ENCODE results near the gene GNB1.
A peak's percentile ranks its signal among the peaks of the same experiment; 100 is the strongest.
"Not testable (repeated sequence)": the region's sequence is repeated elsewhere in the genome, so short reads cannot be mapped to it uniquely, and the experiment has no call there.

GNB1 gene

GRCh38 chr1:1890506-1891348 is at the start of gene GNB1:
Gene GNB1, minus strand, starts transcription at chr1:1891087. Its CDS starts 65,634 bp downstream, at chr1:1825453.
- DNase-seq (ENCODE audit: low read depth in 2 of 2) = peak; percentile 70 to 78

GRCh38 chr1:1940123-1940425 is 49.2 kb upstream of the GNB1 start:
- no peak for DNase-seq (ENCODE audit: low read depth in 2 of 2)

DNA sequence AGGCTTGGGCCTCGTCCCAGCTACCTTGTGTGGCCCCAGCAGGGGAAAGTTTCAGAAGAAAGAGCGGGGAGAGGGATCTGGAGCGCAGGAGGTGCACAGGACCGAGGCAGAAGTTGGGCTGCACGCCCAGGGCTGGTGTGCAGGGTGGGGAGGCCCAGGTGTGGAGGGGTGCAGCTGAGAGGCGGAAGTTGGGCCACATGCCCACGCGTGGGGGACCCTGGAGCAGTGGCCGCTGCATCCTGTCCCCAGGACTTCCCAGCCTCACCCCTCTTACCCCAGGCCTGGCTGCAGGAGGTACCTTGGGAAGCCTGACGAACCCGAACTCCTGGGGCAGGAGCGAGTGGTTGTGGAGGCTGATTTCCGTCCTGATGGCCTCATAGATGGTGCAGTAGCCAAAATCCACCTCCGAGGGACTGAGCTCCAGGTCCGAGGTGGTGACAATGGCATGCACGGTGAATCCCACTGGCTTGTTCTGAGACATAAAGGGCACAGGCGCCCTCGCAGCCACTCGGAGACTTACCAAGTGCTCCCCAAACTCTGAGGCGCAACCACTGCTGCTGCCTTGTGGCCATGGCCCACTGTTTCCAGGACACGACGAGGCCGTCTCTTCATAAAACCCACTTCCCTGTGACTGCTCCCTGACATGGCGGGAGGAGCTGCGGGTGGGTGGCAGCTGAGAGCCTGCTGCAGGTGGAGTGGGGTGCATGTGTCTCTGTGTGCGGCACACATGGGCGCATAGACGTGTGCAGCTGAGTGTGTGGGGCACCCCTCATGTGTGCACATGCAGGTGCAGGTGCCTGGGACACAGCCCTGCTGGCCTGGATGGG is 48.6 kb upstream of the GNB1 start:
- DNase-seq (ENCODE audit: low read depth in 2 of 2) = no peak

DNA sequence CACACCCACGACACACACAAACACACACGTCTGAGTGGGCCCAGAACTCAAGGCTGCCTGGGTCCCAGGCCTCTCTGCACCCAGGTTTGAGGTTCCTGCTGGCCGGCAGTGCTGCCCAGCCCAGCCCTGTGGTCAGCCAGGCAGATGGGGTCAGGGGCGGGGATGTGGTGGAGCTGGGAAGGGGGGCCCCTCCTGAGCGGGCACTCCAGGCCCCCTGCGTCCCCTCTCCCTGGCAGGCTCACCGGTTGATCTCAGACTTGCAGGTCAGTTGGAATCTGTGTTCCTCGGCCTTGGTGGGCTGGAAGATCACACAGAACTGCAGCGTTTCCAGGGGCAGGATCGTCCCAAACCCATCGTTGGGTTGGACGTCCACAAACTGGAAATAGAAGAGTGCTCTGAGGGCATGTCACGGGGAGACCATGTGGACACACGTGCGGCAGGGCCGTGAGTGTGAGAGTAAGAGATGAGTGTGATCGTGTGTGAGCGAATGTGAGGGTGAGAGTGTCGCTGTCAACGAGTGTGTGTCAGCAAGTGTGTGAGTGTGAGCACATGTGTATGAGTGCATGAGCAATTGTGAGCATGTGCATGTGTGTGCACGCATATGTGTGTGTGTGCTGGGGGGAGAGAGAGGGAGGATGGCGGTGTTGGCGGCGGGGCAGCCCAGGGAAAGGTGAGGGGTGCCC is 47.9 kb upstream of the GNB1 start:
- no peak for DNase-seq (ENCODE audit: low read depth in 2 of 2)

DNA sequence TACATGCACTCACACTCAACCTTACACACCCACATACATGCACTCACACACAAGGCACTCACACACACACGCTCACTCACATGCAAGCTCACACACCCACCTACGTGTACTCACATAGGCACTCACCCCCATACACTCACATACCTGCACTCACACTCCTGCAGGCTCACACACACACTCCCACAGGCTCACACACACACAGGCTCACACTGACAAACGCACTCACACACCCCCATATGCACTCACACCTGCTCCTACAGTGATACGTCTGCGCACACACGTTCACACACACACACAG is 47.3 kb upstream of the GNB1 start:
- DNase-seq (ENCODE audit: low read depth in 2 of 2) = no peak

DNA sequence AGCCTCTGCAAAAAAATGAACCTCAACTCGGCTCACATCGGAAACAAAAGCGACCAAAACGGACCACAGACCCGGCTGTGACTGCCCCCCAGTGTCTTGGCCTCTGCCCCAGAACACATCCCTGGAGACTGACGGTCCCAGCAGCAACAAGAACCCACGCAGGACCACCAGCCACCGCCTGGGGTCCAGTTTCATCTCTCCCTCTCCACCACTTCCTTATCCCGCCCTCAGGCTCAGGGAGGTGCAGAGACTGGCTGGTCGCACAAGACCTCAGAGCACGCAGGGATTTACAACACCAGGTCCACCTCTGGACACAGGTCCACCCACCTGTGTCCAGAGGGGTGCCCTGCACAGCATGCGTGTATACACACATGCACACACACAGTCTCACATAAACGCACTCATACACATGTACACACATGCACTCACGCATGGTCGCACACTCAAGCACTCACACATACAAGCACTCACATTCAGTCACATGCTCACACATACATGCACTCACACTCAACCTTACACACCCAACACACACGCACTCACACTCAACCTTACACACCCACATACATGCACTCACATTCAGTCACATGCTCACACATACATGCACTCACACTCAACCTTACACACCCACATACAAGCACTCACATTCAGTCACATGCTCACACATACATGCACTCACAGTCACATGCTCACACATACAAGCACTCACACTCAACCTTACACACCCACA is 46.8 kb upstream of the GNB1 start:
- DNase-seq (ENCODE audit: low read depth in 2 of 2) = no peak

DNA sequence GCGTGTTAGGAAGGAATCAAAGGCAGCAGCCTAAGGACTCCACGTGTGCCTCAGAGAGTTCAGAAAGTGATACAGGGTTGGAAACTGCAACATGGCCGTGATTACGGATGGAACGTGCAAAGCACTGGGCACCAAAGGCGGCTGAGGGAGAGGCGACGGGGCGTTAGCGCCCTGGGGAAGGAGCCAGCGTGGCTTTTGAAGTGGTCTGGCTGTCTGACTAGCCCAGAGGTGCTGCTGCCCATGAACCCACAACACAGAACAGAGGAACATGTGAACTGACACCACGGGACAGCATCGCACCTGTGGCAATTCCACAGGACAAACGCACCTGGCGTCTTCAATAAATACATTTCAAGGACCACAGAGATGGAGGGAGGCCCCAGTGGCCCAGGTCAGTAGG is 46.2 kb upstream of the GNB1 start:
- no peak for DNase-seq (ENCODE audit: low read depth in 2 of 2)

DNA sequence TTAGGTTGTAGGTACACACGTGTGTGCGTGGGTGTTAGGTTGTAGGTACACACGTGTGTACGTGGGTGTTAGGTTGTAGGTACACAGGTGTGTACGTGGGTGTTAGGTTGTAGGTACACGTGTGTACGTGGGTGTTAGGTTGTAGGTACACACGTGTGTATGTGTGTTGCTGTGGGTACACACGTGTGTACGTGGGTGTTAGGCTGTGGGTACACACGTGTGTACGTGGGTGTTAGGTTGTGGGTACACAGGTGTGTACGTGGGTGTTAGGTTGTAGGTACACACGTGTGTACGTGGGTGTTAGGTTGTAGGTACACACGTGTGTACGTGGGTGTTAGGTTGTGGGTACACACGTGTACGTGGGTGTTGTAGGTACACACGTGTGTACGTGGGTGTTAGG is 44.0 kb upstream of the GNB1 start:
- DNase-seq (ENCODE audit: low read depth in 2 of 2) = not testable (repeated sequence)

DNA sequence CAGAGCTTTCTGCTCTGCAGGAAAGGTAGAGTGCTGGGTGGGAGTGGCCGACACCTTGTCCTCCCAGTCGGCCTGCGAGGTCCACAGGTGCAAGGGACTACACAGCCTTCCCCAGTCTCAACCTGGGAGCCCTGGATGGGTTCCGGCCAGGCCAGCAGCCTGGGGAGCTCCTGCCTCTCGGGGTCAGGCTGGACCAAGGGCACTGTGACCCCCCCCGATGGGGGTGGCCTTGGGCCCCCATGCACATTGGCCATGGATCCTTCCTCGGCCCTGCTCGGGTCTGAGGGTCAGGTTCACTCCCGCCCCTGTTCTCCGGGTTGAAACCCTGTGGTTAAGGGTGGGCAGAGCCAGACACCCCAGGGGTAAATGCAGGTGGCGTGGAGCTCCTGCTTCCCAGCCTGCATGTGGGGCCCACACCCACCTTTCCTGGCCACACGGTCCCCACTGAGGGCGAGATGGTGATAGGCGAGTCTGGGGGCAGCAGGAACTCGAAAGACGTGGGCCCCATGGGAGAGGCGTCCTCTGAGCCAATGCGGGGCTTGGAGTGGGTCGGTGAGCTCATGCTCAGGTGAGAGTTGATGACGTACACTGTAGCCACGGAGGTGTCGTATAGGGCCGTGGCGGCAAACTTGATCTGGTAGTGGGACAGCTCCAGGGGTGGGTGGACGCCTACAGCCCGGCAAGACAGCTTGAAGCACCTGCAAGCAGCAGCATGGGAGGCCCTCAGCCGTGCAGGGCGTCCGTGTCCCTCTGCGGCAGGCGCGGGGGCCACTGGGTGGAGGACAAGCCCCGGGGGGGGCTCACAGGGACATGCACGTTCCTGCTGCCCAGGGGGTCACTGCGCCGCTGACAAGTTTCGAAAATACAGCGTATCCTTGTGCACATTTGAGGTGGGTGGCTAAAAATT is 39.0 kb upstream of the GNB1 start:
- no peak for DNase-seq (ENCODE audit: low read depth in 2 of 2)

- DNase-seq (ENCODE audit: low read depth in 2 of 2) = no peak
Measured at GRCh38 chr1:1929102-1929638, 38.3 kb upstream of the GNB1 start.

DNA sequence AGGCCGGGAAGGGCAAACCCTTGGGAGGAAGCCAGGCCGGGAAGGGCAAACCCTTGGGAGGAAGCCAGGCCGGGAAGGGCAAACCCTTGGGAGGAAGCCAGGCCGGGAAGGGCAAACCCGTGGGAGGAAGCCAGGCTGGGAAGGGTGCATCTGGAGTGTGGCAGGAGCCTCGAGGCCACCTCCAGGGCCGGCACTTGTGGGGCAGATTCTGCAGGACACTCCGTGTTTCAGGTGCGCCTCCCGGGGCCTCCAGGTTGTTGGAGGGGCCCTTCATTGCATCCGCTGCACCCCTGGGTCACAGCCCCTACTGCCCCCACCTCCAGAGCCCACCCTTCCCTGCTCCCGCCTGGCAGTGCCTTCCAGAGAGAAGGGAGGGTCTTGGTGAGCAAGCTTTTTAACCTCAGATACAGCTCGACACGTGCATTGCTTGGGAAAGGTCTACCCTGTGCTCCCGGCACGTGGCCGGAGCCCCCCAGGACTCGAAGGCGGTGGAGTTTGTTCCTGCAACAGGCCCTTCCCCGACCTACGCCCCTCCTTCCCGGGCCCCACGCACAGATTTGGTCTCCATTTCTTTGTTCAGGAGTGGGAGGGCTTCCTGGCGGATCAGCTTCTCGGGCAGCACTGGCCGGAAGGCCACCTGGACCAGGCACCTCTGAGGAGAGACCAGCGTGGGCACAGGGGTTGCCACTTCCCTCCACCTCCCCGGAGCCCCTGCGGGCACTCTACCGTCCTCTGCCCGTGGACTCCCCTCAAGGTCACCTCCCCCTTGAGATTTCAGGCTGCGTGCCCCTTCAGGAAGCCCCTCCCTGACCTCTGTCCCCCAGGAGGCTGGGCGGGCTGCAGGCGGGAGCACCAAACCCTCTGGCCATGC is 37.6 kb upstream of the GNB1 start:
- DNase-seq (ENCODE audit: low read depth in 2 of 2) = no peak

- DNase-seq (ENCODE audit: low read depth in 2 of 2) = no peak
Measured at GRCh38 chr1:1927751-1928150, 36.9 kb upstream of the GNB1 start.

DNA sequence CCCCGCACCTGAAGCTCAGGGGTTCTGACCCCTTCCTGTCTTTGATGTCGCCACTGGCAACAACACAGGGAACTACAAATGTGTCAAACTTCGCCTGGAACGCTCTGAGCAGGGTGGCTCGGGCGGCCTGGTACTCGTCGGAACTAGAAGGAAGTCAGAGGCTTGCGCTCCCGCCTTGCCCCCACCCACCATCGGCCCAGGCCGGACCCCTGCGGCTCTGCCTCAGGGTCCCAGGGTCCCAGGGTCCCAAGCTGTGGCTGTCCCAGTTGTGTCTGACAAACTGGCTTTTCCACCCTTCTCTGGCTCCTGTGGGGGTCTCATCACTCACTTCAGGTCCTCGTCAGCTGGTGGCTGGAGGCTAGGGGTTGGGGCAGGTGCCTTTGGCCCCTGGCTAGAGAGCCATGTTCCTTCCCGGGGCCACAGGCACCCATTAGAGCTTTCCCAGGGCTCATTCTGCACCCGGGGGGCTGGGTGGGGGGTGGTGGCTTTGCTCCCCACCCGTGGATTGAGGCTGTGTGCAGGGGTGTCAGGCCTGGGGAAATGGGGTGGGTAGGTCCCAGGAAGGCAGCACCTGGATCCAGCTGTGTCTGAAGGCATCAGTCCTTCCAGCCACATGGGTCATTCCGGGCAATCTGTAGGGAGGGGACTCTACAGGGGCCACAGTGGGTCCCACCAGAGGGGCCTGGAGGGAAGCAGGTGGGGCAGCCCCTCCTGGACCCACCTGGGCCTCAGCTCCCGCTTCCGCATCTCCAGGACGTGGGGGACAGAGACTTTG is 36.2 kb upstream of the GNB1 start:
- DNase-seq (ENCODE audit: low read depth in 2 of 2) = no peak

- DNase-seq (ENCODE audit: low read depth in 2 of 2) = no peak
Measured at GRCh38 chr1:1926346-1926811, 35.5 kb upstream of the GNB1 start.

- DNase-seq (ENCODE audit: low read depth in 2 of 2) = no peak
Measured at GRCh38 chr1:1925437-1926345, 34.8 kb upstream of the GNB1 start.

GRCh38 chr1:1924849-1925248 is 34.0 kb upstream of the GNB1 start:
- no peak for DNase-seq (ENCODE audit: low read depth in 2 of 2)

DNA sequence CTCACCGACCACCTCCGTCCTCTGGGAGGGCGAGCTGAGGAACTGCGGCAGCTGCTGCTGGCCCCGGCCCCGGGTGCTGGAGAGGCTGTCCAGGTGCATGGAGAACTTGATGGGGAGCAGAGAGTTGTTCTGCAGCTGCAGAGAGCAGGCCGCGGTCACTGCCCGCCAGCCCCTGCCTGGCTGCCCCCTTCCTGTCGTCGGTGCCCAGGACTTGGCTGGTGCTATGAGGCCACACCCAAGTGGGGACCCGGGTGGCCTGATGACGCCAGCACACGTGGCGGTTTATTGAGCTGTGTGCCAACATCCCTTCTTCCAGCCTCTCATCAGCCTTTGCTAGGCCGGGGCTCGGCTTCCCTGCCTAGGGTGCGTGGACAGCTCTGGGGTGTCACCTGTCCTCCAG is 33.5 kb upstream of the GNB1 start:
- no peak for DNase-seq (ENCODE audit: low read depth in 2 of 2)
